GM23338 (cell line): ENCODE measurements around the gene TRPM3. TPM values are rescaled to one million over a fixed set of nuclear protein-coding genes. Genes with fewer than 3 reads are reported as not detected.

Source experiments
- ATAC-seq: fragments of 200-7000 bp; cut with Tn5 transposase; 3 replicates; pipeline ENCODE4 v1.9.1; 2020
- DNase-seq: peaks from one replicate; pipeline ENCODE4 v3.0.0-alpha.2; 2015; ENCODE audit warnings: low spot score
- H2AFZ ChIP-seq: fragments of 200-600 bp; sonication (generic); 2 replicates; pipeline ENCODE4 v1.8.0; 2016; ENCODE audit warnings: antibody characterized with exemption, mild to moderate bottlenecking, moderate library complexity
- H3F3A ChIP-seq: fragments of 200-600 bp; sonication (generic); replicated peaks from 2 replicates; pipeline ENCODE4 v1.8.0; 2017; ENCODE audit warnings: antibody characterized with exemption, mixed run types, low read depth
- H3K27ac ChIP-seq: fragments of 200-600 bp; sonication (generic); 2 replicates; pipeline ENCODE4 v1.6.1; 2016; ENCODE audit warnings: low read depth
- H3K27me3 ChIP-seq: fragments of 200-600 bp; sonication (generic); 2 replicates; pipeline ENCODE4 v1.8.0; 2016; ENCODE audit warnings: mild to moderate bottlenecking, mixed run types, moderate library complexity; ENCODE audit not compliant: insufficient read depth
- H3K36me3 ChIP-seq: fragments of 200-600 bp; sonication (generic); 2 replicates; pipeline ENCODE4 v1.8.0; 2016; ENCODE audit warnings: mild to moderate bottlenecking; ENCODE audit not compliant: insufficient read depth
- H3K4me1 ChIP-seq: fragments of 200-600 bp; sonication (generic); 2 replicates; pipeline ENCODE4 v1.8.0; 2016; ENCODE audit warnings: mild to moderate bottlenecking, moderate library complexity; ENCODE audit not compliant: insufficient read depth
- H3K4me2 ChIP-seq: fragments of 200-600 bp; sonication (generic); 2 replicates; pipeline ENCODE4 v1.7.1; 2017; ENCODE audit warnings: mixed run types
- H3K4me3 ChIP-seq: fragments of 200-600 bp; sonication (generic); 2 replicates; pipeline ENCODE4 v1.6.1; 2016; ENCODE audit warnings: mixed run types
- H3K79me2 ChIP-seq: fragments of 200-600 bp; sonication (generic); replicated peaks from 2 replicates; pipeline ENCODE4 v1.8.0; 2017; ENCODE audit warnings: mild to moderate bottlenecking; ENCODE audit not compliant: insufficient read depth
- H3K9me2 ChIP-seq: fragments of 200-600 bp; sonication (generic); 2 replicates; pipeline ENCODE4 v1.8.0; 2017; ENCODE audit not compliant: insufficient read depth
- H4K20me1 ChIP-seq: fragments of 200-600 bp; sonication (generic); replicated peaks from 2 replicates; pipeline ENCODE4 v1.8.0; 2017; ENCODE audit warnings: mild to moderate bottlenecking; ENCODE audit not compliant: insufficient read depth
- H3K27ac Mint-ChIP-seq: 2 replicates; pipeline ENCODE4 v1.8.0; 2020; ENCODE audit warnings: inconsistent platforms, mild to moderate bottlenecking, moderate library complexity, mixed read lengths
- H3K27me3 Mint-ChIP-seq: 3 replicates; pipeline ENCODE4 v1.8.0; 2022; ENCODE audit warnings: low read depth, mild to moderate bottlenecking, moderate library complexity, mixed read lengths, inconsistent platforms; ENCODE audit not compliant: insufficient read depth, poor library complexity
- H3K36me3 Mint-ChIP-seq: 3 replicates; pipeline ENCODE4 v1.8.0; 2021; ENCODE audit warnings: low read depth, mild to moderate bottlenecking, inconsistent platforms, moderate library complexity, mixed read lengths
- H3K4me1 Mint-ChIP-seq: 3 replicates; pipeline ENCODE4 v1.8.0; 2020; ENCODE audit warnings: mild to moderate bottlenecking, inconsistent platforms, mixed read lengths
- H3K4me3 Mint-ChIP-seq: 3 replicates; pipeline ENCODE4 v1.8.0; 2021; ENCODE audit warnings: moderate library complexity, mild to moderate bottlenecking, inconsistent platforms, mixed read lengths
- H3K9me3 Mint-ChIP-seq: 3 replicates; pipeline ENCODE4 v1.8.0; 2020; ENCODE audit warnings: moderate library complexity, mild to moderate bottlenecking, inconsistent platforms, mixed read lengths
- CREB1 ChIP-seq: fragments of 250-450 bp; sonication (Bioruptor Pico); IDR thresholded peaks from 2 replicates; pipeline ENCODE4 v1.5.0; 2020; ENCODE audit warnings: low read depth, mild to moderate bottlenecking, moderate library complexity
- EZH2phosphoT487 ChIP-seq: fragments of 200-600 bp; sonication (generic); IDR thresholded peaks from one replicate; pipeline ENCODE4 v1.8.1; 2018; ENCODE audit warnings: antibody characterized with exemption; ENCODE audit not compliant: unreplicated experiment
- JUNB ChIP-seq: IDR thresholded peaks from one replicate; pipeline ENCODE4 v1.6.1; 2016; ENCODE audit warnings: antibody characterized with exemption; ENCODE audit not compliant: unreplicated experiment
- NANOG ChIP-seq: IDR thresholded peaks from 2 replicates; pipeline ENCODE4 v1.6.1; 2016; ENCODE audit warnings: antibody characterized with exemption, borderline replicate concordance
- POLR2AphosphoS5 ChIP-seq: IDR thresholded peaks from 2 replicates; pipeline ENCODE4 v1.6.1; 2016; ENCODE audit warnings: antibody characterized with exemption, low read depth
- ZNF114 ChIP-seq: fragments of 250-450 bp; sonication (Bioruptor Pico); IDR thresholded peaks from 2 replicates; pipeline ENCODE4 v1.5.0; 2020; ENCODE audit warnings: mild to moderate bottlenecking, moderate library complexity
- ZNF331 ChIP-seq: fragments of 250-450 bp; sonication (Bioruptor Pico); IDR thresholded peaks from 2 replicates; pipeline ENCODE4 v1.5.0; 2020; ENCODE audit warnings: low read depth, mild to moderate bottlenecking, moderate library complexity
- polyA plus RNA-seq: library from polyadenylated mRNA; unstranded; fragments of >200 nt; fragmentation: Nextera tagmentation; extraction: Ambion mirVana; gene quantifications from 2 replicates; pipeline ENCODE4 v1.2.1, GENCODE V29; 2016
- total RNA-seq: library from RNA; depleted of rRNA; stranded (reverse); fragments of >200 nt; shearing (Covaris generic); gene quantifications from 2 replicates; pipeline ENCODE4 v1.2.3, GENCODE V29; 2014
- TF ChIP-seq, protein P1 (sequence below): IDR thresholded peaks from one replicate; pipeline ENCODE4 v1.6.1; 2018; ENCODE audit warnings: antibody characterized with exemption; ENCODE audit not compliant: unreplicated experiment
- TF ChIP-seq, protein P2 (sequence below), 2 experiments: fragments of 200-600 bp in 1 of 2; sonication (generic) in 1 of 2; conservative IDR thresholded peaks; 2 replicates each; pipeline versions ENCODE4 v1.5.1 to v1.6.1; 2016 to 2017; ENCODE audit warnings: antibody characterized with exemption in 2 of 2, low read depth in 2 of 2, mild to moderate bottlenecking in 2 of 2, moderate library complexity in 1 of 2
- TF ChIP-seq, protein P3 (sequence below): fragments of 250-450 bp; sonication (Bioruptor Pico); IDR thresholded peaks from 2 replicates; pipeline ENCODE4 v1.5.0; 2020; ENCODE audit warnings: mild to moderate bottlenecking, moderate library complexity
- TF ChIP-seq, protein P4 (sequence below): IDR thresholded peaks from 2 replicates; pipeline ENCODE4 v1.6.1; 2016; ENCODE audit warnings: antibody characterized with exemption

The TRPM3 gene
- total and polyA plus RNA-seq, 2 experiments from 2014 or later, result 2.8 to 8.2 TPM

DNA sequence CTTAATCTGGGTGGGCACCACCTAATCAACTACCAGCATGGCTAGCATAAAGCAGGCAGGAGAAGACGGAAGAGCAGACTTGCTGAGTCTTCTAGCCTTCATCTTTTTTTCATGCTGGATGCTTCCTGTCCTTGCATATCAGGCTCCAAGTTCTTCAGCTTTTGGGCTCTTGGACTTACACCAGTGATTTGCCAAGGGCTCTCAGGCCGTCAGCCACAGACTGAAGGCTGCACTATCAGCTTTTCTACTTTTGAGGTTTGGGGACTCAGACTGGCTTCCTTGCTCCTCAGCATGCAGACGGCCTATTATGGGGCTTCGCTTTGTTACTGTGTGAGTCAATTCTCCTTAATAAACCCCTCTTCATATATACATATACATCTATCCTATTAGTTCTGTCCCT is 180.2 kb downstream of the TRPM3 start:
- Histone ChIP-seq H3K27ac (no peak overlapping the region), H3K4me3 (no peak overlapping the region), H3K79me2 (no peaks in the 10 kb centered on the region), H3F3A (no peaks in the 10 kb centered on the region), H2AFZ (0 out of 2 replicates have a peak overlapping the region, but pooled peaks have one; percentile 11), H3K27me3 (no peaks in the 10 kb centered on the region), H3K4me2 (peak overlapping the region; percentile 43; the same call in 1 of the 2 replicates), H3K9me2 (peaks cover 4% of the 10 kb centered on the region), H4K20me1 (no peaks in the 10 kb centered on the region), H3K36me3 (no peaks in the 10 kb centered on the region), H3K4me1 (peaks cover 21% of the 10 kb centered on the region)
- no peak for ATAC-seq
- H3K9me3 Mint-ChIP-seq, result no peaks in the 10 kb centered on the region
- peaks cover 33% of the 10 kb centered on the region for H3K4me1 Mint-ChIP-seq
- TF ChIP-seq ZNF331 (CRISPR knock-in tag), result no peak
- TF ChIP-seq, protein P1, sequence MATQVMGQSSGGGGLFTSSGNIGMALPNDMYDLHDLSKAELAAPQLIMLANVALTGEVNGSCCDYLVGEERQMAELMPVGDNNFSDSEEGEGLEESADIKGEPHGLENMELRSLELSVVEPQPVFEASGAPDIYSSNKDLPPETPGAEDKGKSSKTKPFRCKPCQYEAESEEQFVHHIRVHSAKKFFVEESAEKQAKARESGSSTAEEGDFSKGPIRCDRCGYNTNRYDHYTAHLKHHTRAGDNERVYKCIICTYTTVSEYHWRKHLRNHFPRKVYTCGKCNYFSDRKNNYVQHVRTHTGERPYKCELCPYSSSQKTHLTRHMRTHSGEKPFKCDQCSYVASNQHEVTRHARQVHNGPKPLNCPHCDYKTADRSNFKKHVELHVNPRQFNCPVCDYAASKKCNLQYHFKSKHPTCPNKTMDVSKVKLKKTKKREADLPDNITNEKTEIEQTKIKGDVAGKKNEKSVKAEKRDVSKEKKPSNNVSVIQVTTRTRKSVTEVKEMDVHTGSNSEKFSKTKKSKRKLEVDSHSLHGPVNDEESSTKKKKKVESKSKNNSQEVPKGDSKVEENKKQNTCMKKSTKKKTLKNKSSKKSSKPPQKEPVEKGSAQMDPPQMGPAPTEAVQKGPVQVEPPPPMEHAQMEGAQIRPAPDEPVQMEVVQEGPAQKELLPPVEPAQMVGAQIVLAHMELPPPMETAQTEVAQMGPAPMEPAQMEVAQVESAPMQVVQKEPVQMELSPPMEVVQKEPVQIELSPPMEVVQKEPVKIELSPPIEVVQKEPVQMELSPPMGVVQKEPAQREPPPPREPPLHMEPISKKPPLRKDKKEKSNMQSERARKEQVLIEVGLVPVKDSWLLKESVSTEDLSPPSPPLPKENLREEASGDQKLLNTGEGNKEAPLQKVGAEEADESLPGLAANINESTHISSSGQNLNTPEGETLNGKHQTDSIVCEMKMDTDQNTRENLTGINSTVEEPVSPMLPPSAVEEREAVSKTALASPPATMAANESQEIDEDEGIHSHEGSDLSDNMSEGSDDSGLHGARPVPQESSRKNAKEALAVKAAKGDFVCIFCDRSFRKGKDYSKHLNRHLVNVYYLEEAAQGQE, result no peak
- no peak for TF ChIP-seq ZNF114 (CRISPR knock-in tag)
- no peak for TF ChIP-seq JUNB
- TF ChIP-seq, protein P2, sequence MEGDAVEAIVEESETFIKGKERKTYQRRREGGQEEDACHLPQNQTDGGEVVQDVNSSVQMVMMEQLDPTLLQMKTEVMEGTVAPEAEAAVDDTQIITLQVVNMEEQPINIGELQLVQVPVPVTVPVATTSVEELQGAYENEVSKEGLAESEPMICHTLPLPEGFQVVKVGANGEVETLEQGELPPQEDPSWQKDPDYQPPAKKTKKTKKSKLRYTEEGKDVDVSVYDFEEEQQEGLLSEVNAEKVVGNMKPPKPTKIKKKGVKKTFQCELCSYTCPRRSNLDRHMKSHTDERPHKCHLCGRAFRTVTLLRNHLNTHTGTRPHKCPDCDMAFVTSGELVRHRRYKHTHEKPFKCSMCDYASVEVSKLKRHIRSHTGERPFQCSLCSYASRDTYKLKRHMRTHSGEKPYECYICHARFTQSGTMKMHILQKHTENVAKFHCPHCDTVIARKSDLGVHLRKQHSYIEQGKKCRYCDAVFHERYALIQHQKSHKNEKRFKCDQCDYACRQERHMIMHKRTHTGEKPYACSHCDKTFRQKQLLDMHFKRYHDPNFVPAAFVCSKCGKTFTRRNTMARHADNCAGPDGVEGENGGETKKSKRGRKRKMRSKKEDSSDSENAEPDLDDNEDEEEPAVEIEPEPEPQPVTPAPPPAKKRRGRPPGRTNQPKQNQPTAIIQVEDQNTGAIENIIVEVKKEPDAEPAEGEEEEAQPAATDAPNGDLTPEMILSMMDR (conservative IDR thresholded peaks at IDR 0.05; ENCODE audit: low read depth in 2 of 2), result no peak
- TF ChIP-seq NANOG, result no peak
- TF ChIP-seq POLR2AphosphoS5, result no peak
- TF ChIP-seq CREB1, result no peak
- TF ChIP-seq, protein P3, sequence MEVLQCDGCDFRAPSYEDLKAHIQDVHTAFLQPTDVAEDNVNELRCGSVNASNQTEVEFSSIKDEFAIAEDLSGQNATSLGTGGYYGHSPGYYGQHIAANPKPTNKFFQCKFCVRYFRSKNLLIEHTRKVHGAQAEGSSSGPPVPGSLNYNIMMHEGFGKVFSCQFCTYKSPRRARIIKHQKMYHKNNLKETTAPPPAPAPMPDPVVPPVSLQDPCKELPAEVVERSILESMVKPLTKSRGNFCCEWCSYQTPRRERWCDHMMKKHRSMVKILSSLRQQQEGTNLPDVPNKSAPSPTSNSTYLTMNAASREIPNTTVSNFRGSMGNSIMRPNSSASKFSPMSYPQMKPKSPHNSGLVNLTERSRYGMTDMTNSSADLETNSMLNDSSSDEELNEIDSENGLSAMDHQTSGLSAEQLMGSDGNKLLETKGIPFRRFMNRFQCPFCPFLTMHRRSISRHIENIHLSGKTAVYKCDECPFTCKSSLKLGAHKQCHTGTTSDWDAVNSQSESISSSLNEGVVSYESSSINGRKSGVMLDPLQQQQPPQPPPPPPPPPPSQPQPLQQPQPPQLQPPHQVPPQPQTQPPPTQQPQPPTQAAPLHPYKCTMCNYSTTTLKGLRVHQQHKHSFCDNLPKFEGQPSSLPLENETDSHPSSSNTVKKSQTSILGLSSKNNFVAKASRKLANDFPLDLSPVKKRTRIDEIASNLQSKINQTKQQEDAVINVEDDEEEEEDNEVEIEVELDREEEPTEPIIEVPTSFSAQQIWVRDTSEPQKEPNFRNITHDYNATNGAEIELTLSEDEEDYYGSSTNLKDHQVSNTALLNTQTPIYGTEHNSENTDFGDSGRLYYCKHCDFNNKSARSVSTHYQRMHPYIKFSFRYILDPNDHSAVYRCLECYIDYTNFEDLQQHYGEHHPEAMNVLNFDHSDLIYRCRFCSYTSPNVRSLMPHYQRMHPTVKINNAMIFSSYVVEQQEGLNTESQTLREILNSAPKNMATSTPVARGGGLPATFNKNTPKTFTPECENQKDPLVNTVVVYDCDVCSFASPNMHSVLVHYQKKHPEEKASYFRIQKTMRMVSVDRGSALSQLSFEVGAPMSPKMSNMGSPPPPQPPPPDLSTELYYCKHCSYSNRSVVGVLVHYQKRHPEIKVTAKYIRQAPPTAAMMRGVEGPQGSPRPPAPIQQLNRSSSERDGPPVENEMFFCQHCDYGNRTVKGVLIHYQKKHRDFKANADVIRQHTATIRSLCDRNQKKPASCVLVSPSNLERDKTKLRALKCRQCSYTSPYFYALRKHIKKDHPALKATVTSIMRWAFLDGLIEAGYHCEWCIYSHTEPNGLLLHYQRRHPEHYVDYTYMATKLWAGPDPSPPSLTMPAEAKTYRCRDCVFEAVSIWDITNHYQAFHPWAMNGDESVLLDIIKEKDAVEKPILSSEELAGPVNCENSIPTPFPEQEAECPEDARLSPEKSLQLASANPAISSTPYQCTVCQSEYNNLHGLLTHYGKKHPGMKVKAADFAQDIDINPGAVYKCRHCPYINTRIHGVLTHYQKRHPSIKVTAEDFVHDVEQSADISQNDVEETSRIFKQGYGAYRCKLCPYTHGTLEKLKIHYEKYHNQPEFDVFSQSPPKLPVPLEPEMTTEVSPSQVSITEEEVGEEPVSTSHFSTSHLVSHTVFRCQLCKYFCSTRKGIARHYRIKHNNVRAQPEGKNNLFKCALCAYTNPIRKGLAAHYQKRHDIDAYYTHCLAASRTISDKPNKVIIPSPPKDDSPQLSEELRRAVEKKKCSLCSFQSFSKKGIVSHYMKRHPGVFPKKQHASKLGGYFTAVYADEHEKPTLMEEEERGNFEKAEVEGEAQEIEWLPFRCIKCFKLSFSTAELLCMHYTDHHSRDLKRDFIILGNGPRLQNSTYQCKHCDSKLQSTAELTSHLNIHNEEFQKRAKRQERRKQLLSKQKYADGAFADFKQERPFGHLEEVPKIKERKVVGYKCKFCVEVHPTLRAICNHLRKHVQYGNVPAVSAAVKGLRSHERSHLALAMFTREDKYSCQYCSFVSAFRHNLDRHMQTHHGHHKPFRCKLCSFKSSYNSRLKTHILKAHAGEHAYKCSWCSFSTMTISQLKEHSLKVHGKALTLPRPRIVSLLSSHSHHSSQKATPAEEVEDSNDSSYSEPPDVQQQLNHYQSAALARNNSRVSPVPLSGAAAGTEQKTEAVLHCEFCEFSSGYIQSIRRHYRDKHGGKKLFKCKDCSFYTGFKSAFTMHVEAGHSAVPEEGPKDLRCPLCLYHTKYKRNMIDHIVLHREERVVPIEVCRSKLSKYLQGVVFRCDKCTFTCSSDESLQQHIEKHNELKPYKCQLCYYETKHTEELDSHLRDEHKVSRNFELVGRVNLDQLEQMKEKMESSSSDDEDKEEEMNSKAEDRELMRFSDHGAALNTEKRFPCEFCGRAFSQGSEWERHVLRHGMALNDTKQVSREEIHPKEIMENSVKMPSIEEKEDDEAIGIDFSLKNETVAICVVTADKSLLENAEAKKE (CRISPR knock-in tag), result no peak
- TF ChIP-seq, protein P4, sequence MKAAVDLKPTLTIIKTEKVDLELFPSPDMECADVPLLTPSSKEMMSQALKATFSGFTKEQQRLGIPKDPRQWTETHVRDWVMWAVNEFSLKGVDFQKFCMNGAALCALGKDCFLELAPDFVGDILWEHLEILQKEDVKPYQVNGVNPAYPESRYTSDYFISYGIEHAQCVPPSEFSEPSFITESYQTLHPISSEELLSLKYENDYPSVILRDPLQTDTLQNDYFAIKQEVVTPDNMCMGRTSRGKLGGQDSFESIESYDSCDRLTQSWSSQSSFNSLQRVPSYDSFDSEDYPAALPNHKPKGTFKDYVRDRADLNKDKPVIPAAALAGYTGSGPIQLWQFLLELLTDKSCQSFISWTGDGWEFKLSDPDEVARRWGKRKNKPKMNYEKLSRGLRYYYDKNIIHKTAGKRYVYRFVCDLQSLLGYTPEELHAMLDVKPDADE, result no peak
- no peak for TF ChIP-seq EZH2phosphoT487
- no peak for DNase-seq
- no peaks in the 10 kb centered on the region for H3K36me3 Mint-ChIP-seq
- H3K4me3 Mint-ChIP-seq, result no peak overlapping the region
- no peak overlapping the region for H3K27ac Mint-ChIP-seq
- peaks cover 2% of the 10 kb centered on the region for H3K27me3 Mint-ChIP-seq
